ENCODE data around the gene AOPEP. TPM values are rescaled to one million over a fixed set of nuclear protein-coding genes. Genes with fewer than 3 reads are reported as not detected.

The AOPEP gene
- total RNA-seq, 1 donor from 2014 or later = 48.0 TPM

- H3K27ac ChIP-seq (ENCODE audit: low read depth, low read length) = peak overlapping the region; percentile 59
These were observed 134.4 kb downstream of the AOPEP start for GRCh38 chr9:94860678-94861588.

DNA sequence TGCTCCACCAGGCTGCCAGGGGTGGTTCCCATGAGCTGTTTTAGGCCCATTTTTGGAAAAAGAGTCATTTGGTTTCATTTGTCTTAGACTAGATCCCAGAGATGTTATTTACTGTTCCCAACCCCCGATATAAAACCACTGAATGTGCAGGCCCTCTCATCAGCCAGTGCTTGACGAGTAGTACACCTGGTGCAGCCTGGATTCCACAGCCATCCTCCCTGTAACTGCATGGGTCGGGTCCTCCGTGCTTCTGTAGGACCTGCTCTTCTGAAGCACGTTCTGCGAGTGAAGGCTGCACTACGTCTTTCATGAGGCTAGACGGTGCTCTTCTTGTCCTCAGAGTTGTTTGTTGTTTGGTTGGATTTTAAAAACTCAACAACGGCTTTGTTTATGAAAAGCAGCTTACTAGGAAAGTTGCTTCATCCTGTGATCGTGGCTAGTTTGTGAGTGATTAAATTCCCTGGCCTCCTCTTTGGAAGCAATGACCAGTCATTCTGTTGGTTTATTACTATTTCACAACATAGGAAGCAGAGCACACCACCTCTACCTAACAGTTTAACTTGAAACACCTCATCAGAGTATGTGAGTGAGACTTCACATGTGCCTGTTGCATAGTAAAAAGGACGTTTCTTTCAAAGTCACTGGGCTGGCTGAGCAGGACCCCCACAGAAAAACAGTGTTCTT is 135.2 kb downstream of the AOPEP start:
- Histone ChIP-seq H3K9me3 (ENCODE audit: control insufficient read depth in 3 of 3, low read length in 3 of 3) (no peaks in the 10 kb centered on the region), H3K9ac (ENCODE audit: low read depth in 1 of 3, low read length in 3 of 3) (peak overlapping the region in 1 of 3 donors; percentile 2), H3K4me1 (ENCODE audit: control insufficient read depth in 3 of 3, insufficient read depth in 3 of 3, low read length in 3 of 3) (peaks cover 24 to 29% (median 28%) of the 10 kb centered on the region in 3 donors), H3K27ac (ENCODE audit: low read depth, low read length) (peak overlapping the region; percentile 59), H3K36me3 (ENCODE audit: control insufficient read depth in 3 of 3, insufficient read depth in 3 of 3, low read length in 3 of 3) (no peaks in the 10 kb centered on the region), H3K4me3 (ENCODE audit: low read length in 3 of 3) (no peak overlapping the region), H3K27me3 (ENCODE audit: control insufficient read depth in 3 of 3, insufficient read depth in 3 of 3, low read length in 3 of 3) (no peaks in the 10 kb centered on the region)

More at GRCh38 chr9:94860678-94861588, 134.4 kb downstream of the AOPEP start:
- Histone ChIP-seq H3K27me3 (ENCODE audit: control insufficient read depth in 3 of 3, insufficient read depth in 3 of 3, low read length in 3 of 3) (no peaks in the 10 kb centered on the region), H3K4me1 (ENCODE audit: control insufficient read depth in 3 of 3, insufficient read depth in 3 of 3, low read length in 3 of 3) (peaks cover 18 to 28% (median 25%) of the 10 kb centered on the region in 3 donors), H3K9ac (ENCODE audit: low read depth in 1 of 3, low read length in 3 of 3) (no peak overlapping the region), H3K9me3 (ENCODE audit: control insufficient read depth in 3 of 3, low read length in 3 of 3) (no peaks in the 10 kb centered on the region), H3K36me3 (ENCODE audit: control insufficient read depth in 3 of 3, insufficient read depth in 3 of 3, low read length in 3 of 3) (no peaks in the 10 kb centered on the region), H3K4me3 (ENCODE audit: low read length in 3 of 3) (no peak overlapping the region)

DNA sequence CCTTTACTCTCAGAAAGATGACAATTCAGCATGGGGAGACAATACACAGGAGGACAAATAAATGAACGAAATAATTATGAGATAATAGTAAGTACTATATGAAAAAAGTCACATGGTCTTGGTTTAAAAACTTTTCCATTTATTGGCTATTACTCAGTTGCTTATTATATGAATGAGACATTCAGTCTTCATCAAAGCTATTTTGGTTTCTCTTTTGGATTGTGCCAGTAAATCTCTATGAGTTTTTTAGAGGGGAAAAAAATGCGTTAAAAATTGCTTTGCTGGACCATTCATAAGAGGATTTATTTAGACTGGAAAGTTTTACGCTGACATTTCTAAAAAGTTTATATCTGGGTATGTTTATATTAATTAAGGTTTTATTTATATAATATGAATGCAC is 137.7 kb downstream of the AOPEP start:
- Histone ChIP-seq H3K27ac (ENCODE audit: low read depth, low read length) (no peak overlapping the region), H3K4me3 (ENCODE audit: low read length in 3 of 3) (no peak overlapping the region), H3K27me3 (ENCODE audit: control insufficient read depth in 3 of 3, insufficient read depth in 3 of 3, low read length in 3 of 3) (no peaks in the 10 kb centered on the region), H3K9ac (ENCODE audit: low read depth in 1 of 3, low read length in 3 of 3) (peak overlapping the region in 1 of 3 donors; percentile 41), H3K36me3 (ENCODE audit: control insufficient read depth in 3 of 3, insufficient read depth in 3 of 3, low read length in 3 of 3) (no peaks in the 10 kb centered on the region), H3K4me1 (ENCODE audit: control insufficient read depth in 3 of 3, insufficient read depth in 3 of 3, low read length in 3 of 3) (peaks cover 45 to 52% (median 47%) of the 10 kb centered on the region in 3 donors), H3K9me3 (ENCODE audit: control insufficient read depth in 3 of 3, low read length in 3 of 3) (no peaks in the 10 kb centered on the region)

DNA sequence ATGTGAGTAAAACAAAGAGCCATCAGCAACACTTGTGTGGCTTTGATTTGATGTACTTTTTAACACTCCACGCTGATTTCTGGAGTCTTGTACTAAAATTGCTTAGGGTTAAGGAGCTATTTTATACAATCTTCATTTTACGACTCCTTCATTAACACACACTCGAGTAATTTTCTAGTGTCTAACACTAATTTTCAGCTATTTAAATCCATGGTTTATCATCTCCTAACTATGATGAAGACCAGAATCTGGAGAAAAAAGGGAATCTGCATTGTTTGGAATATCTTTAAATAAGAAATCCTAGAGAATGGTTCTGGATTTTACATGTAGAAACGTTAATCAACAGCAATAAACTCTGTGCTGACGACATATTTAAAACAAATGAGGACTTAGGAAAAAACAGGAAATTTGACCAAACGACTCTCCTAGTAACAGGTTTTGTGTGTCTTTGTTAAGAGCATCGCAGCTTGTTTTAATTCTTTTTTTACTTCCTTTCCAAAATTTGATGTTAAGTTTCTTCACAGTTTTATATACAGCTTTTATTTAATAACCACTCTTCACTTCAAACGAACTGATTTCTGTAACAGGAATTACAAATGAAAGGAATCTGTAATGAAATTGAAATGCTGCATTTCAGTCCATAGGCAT is 138.5 kb downstream of the AOPEP start:
- H3K4me3 ChIP-seq (ENCODE audit: low read length in 3 of 3) = peak overlapping the region in 1 of 3 donors; percentile 12
- H3K27ac ChIP-seq (ENCODE audit: low read depth, low read length) = peak overlapping the region; percentile 93
- H3K36me3 ChIP-seq (ENCODE audit: control insufficient read depth in 3 of 3, insufficient read depth in 3 of 3, low read length in 3 of 3) = no peaks in the 10 kb centered on the region
- no peaks in the 10 kb centered on the region for H3K27me3 ChIP-seq (ENCODE audit: control insufficient read depth in 3 of 3, insufficient read depth in 3 of 3, low read length in 3 of 3)
- peaks cover 47 to 56% (median 50%) of the 10 kb centered on the region in 3 donors for H3K4me1 ChIP-seq (ENCODE audit: control insufficient read depth in 3 of 3, insufficient read depth in 3 of 3, low read length in 3 of 3)
- H3K9ac ChIP-seq (ENCODE audit: low read depth in 1 of 3, low read length in 3 of 3) = peak overlapping the region; percentile 66 to 69 (median 66)
- H3K9me3 ChIP-seq (ENCODE audit: control insufficient read depth in 3 of 3, low read length in 3 of 3) = no peaks in the 10 kb centered on the region

- H3K27ac ChIP-seq (ENCODE audit: low read depth, low read length) = peak overlapping the region; percentile 93
- peak overlapping the region; percentile 7 to 34 (median 22) for H3K4me3 ChIP-seq (ENCODE audit: low read length in 3 of 3)
- H3K4me1 ChIP-seq (ENCODE audit: control insufficient read depth in 3 of 3, insufficient read depth in 3 of 3, low read length in 3 of 3) = peaks cover 54 to 63% (median 56%) of the 10 kb centered on the region in 3 donors
- no peaks in the 10 kb centered on the region for H3K9me3 ChIP-seq (ENCODE audit: control insufficient read depth in 3 of 3, low read length in 3 of 3)
- no peaks in the 10 kb centered on the region for H3K36me3 ChIP-seq (ENCODE audit: control insufficient read depth in 3 of 3, insufficient read depth in 3 of 3, low read length in 3 of 3)
- H3K9ac ChIP-seq (ENCODE audit: low read depth in 1 of 3, low read length in 3 of 3) = peak overlapping the region; percentile 66 to 69 (median 66)
- no peaks in the 10 kb centered on the region for H3K27me3 ChIP-seq (ENCODE audit: control insufficient read depth in 3 of 3, insufficient read depth in 3 of 3, low read length in 3 of 3)
These were observed 139.3 kb downstream of the AOPEP start for GRCh38 chr9:94865582-94866452.

DNA sequence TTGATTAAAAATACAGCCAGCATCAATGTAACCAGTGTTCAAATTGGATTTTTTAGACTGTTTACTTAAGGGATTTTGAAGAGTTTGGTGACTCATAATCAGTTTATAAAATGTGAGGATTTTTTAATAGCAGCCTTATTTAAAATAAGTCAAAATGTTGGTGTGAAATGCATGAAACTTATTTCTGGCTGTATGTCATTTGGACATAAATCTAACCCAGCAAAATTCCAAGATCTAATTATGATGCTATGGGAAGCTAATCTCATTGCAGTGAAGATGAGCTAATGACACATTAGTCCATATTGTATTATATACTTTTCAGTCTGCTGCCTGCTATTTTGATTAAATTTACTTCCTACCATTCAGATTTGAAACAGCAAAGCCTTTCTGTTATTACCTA is 140.3 kb downstream of the AOPEP start:
- peaks cover 56 to 63% (median 56%) of the 10 kb centered on the region in 3 donors for H3K4me1 ChIP-seq (ENCODE audit: control insufficient read depth in 3 of 3, insufficient read depth in 3 of 3, low read length in 3 of 3)
- H3K9ac ChIP-seq (ENCODE audit: low read depth in 1 of 3, low read length in 3 of 3) = peak overlapping the region; percentile 59 to 69 (median 60)
- no peak overlapping the region for H3K4me3 ChIP-seq (ENCODE audit: low read length in 3 of 3)
- no peaks in the 10 kb centered on the region for H3K36me3 ChIP-seq (ENCODE audit: control insufficient read depth in 3 of 3, insufficient read depth in 3 of 3, low read length in 3 of 3)
- peak overlapping the region; percentile 93 for H3K27ac ChIP-seq (ENCODE audit: low read depth, low read length)
- no peaks in the 10 kb centered on the region for H3K27me3 ChIP-seq (ENCODE audit: control insufficient read depth in 3 of 3, insufficient read depth in 3 of 3, low read length in 3 of 3)
- no peaks in the 10 kb centered on the region for H3K9me3 ChIP-seq (ENCODE audit: control insufficient read depth in 3 of 3, low read length in 3 of 3)

DNA sequence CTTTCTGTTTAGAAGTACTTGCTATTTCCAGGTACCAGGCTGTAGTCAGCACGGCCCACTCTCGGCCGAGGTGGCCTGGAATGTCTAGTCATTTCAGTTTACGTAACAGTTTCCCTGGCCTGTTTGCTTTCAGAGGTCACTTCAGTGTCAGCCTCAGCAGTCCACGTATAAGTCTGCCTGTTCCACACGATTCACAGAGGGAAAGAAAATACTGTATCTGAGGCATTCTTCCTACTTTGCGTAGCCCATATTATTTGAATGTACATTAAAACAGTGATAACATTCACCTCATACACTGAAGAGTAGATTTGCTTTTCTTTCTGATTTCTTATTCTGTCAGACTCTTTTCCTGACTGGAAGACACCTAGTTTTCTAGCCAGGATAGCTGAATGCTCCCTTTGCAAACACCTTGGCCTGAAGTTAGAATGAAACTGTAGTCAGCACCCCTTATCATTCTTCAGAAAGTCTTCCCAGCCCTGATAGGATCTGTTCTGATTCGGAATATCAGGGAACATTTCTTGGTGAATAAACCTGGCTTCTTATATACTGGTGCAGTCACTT is 140.9 kb downstream of the AOPEP start:
- no peaks in the 10 kb centered on the region for H3K9me3 ChIP-seq (ENCODE audit: control insufficient read depth in 3 of 3, low read length in 3 of 3)
- H3K27ac ChIP-seq (ENCODE audit: low read depth, low read length) = peak overlapping the region; percentile 93
- H3K36me3 ChIP-seq (ENCODE audit: control insufficient read depth in 3 of 3, insufficient read depth in 3 of 3, low read length in 3 of 3) = no peaks in the 10 kb centered on the region
- H3K4me1 ChIP-seq (ENCODE audit: control insufficient read depth in 3 of 3, insufficient read depth in 3 of 3, low read length in 3 of 3) = peaks cover 50 to 59% (median 55%) of the 10 kb centered on the region in 3 donors
- H3K9ac ChIP-seq (ENCODE audit: low read depth in 1 of 3, low read length in 3 of 3) = peak overlapping the region; percentile 59 to 69 (median 60)
- H3K4me3 ChIP-seq (ENCODE audit: low read length in 3 of 3) = no peak overlapping the region
- H3K27me3 ChIP-seq (ENCODE audit: control insufficient read depth in 3 of 3, insufficient read depth in 3 of 3, low read length in 3 of 3) = no peaks in the 10 kb centered on the region

DNA sequence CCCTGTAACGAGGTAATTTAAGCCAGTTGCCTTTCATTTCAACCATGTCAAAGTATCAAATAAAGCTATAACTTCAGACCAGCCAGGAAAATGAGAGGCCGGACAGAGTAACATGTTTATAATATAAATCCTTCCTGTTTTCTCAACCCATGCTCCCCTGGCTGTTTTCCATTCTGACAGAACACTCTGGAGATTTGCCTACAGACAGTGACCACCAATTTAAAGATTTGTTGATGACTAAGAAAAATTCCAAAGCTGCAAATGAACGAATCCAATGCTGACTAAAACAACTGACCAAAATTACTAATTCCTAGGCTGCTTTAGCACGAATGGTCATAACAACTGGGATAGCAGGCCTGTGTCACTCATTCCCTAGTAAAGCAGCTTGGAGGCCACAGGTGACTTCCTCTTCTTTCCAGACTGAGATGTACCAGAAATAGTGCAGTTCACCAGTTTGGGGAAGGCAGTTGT is 141.4 kb downstream of the AOPEP start:
- Histone ChIP-seq H3K4me1 (ENCODE audit: control insufficient read depth in 3 of 3, insufficient read depth in 3 of 3, low read length in 3 of 3) (peaks cover 48 to 58% (median 57%) of the 10 kb centered on the region in 3 donors), H3K9me3 (ENCODE audit: control insufficient read depth in 3 of 3, low read length in 3 of 3) (no peaks in the 10 kb centered on the region), H3K9ac (ENCODE audit: low read depth in 1 of 3, low read length in 3 of 3) (peak overlapping the region; percentile 59 to 69 (median 60)), H3K27ac (ENCODE audit: low read depth, low read length) (peak overlapping the region; percentile 93), H3K36me3 (ENCODE audit: control insufficient read depth in 3 of 3, insufficient read depth in 3 of 3, low read length in 3 of 3) (no peaks in the 10 kb centered on the region), H3K4me3 (ENCODE audit: low read length in 3 of 3) (no peak overlapping the region), H3K27me3 (ENCODE audit: control insufficient read depth in 3 of 3, insufficient read depth in 3 of 3, low read length in 3 of 3) (no peaks in the 10 kb centered on the region)

GRCh38 chr9:94868464-94868863 is 142.0 kb downstream of the AOPEP start:
- peak overlapping the region in 2 of 3 donors; percentile 60 to 69 for H3K9ac ChIP-seq (ENCODE audit: low read depth in 1 of 3, low read length in 3 of 3)
- H3K36me3 ChIP-seq (ENCODE audit: control insufficient read depth in 3 of 3, insufficient read depth in 3 of 3, low read length in 3 of 3) = no peaks in the 10 kb centered on the region
- no peaks in the 10 kb centered on the region for H3K9me3 ChIP-seq (ENCODE audit: control insufficient read depth in 3 of 3, low read length in 3 of 3)
- H3K27me3 ChIP-seq (ENCODE audit: control insufficient read depth in 3 of 3, insufficient read depth in 3 of 3, low read length in 3 of 3) = no peaks in the 10 kb centered on the region
- no peak overlapping the region for H3K4me3 ChIP-seq (ENCODE audit: low read length in 3 of 3)
- peak overlapping the region; percentile 93 for H3K27ac ChIP-seq (ENCODE audit: low read depth, low read length)
- peaks cover 48 to 62% (median 57%) of the 10 kb centered on the region in 3 donors for H3K4me1 ChIP-seq (ENCODE audit: control insufficient read depth in 3 of 3, insufficient read depth in 3 of 3, low read length in 3 of 3)
